NCI-H345 (cell line): ENCODE measurements around the gene AMER1.
A peak's percentile ranks its signal among the peaks of the same experiment; 100 is the strongest.
"Not testable (repeated sequence)": the region's sequence is repeated elsewhere in the genome, so short reads cannot be mapped to it uniquely, and the experiment has no call there.

ENCODE experiments used
- DNase-seq: peaks from one replicate; lab custom pipeline; 2025; lab: John Stamatoyannopoulos, UW

AMER1 gene

DNA sequence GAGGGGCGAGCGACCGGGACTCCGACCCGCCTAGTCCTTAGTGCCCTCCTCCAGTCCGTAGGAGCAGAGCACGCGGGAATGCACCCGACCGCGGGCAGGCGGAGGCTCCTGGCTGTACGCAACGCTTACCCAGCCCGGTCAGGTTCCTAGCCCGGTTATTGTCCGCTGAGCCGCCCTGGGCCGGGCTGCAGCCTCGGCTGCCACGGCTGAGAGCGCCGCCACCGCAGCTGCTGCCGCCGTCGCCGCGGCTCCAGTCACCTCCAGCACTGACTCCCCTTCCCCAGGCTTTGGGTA, at the start of gene AMER1:
AMER1 (minus strand) TSS at position 268 of the 294 bp plus-strand sequence. CDS start 12,422 bp downstream, outside the sequence.
- no peak for DNase-seq

- no peak for DNase-seq
Measured at GRCh38 chrX:64230123-64230970, 24.8 kb upstream of the AMER1 start, which contains the start of gene ASB12. Gene ASB12, minus strand, starts transcription at chrX:64230607. Its CDS starts 4,957 bp downstream, at chrX:64225650.

DNA sequence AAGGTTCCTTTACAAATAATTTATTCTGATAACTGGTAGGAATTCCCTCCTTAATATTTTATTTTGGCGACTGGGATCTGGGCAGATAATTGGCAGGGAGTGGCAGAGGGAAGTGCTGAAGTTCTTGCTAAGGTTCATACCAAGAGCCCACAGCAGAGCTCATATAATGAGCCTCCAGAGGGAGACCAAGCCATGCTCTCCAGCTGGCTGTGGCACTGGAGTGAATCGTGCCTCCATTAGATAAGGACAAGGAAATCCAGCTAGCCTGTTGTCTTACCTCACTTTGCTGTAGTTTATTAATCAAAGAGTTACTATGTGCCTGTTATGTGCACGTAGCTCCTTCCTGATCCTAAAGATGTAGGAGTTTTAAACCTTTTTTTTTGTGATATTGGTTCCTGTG, 23.6 kb upstream of the AMER1 start:
- no peak for DNase-seq

DNA sequence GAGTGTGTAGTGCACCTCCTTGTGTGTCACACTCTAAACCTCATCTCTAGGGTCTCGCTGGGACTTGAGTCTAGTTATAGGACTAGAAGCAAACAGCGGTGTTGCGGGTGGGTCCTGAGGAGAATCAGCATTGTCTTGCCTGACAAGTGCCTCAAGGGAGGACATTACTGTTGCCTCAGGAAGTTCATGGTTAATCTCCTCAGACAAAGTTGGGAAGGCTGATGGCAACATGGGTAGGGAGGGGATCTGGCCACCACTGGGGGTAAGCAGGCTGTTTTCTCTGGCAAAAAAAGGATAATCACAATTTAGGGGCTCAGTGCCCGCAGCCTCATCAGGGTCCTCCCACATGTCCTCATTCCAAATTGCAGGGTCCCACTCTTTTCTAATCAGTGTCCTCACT, 12.5 kb upstream of the AMER1 start:
- DNase-seq, result no peak

DNA sequence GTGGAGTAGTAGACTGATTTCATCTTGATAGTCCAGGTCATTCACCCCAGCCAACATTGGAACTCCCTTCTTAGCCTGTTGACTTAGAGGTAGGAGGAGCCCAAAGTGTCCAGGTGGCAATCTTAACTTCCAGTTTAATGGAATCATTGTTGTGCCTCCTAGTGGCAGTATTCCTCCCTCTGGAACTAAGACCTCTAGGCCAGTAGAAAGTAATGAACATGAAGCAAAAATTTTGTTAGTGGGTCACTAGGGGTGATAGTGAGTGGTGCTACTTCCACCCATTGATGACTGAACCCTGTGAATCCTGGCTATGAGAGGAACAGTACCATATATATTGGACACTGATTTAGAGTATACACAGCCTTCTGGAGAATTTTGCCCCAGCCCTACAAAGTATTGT, 8.5 kb upstream of the AMER1 start:
- not testable (repeated sequence) for DNase-seq

GRCh38 chrX:64206556-64207162, 1.2 kb upstream of the AMER1 start:
- DNase-seq, result no peak

DNA sequence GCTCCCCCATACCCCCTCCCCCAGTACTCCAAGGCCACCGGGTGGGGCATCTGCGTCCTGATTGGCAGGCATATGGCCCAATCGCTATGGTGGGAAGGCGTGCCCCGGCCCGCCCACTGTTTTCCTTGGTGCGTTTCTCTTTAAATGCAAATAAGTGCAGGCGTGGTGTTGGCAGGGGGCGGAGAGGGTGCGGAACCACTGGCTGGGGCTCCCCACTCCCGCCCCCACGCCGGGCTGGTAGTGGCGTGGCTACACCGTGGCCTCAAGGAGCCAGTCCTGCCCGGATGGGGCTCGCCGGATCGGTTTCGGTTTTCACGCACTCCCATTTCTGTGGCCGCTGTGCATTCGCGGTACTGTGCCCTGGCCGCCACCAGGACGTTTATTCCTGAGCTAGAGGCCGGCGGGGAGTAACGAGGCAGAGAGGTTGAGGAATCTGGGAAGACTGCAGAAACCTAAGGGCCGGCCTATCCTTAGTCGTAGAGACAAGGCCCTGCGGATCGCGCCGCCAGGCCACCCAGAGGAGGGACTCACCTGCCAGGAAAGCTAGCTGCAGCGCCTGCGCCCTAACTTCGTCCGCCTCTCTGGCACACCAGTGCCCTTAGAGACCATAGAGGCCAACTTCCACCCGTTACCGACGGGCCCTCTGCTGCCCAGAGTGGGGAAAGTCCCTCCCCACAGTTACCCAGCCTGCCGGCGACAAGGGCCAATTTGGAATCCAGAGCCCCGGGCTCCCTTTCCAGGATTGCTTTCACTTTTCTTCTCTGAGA, 410 bp upstream of the AMER1 start:
- DNase-seq, result peak; percentile 94

GRCh38 chrX:64204701-64205440, 637 bp downstream of the AMER1 start:
- DNase-seq, result peak; percentile 31

GRCh38 chrX:64204252-64204651, 1.3 kb downstream of the AMER1 start:
- DNase-seq, result no peak

- DNase-seq, result no peak
Measured at GRCh38 chrX:64202808-64203325, 2.6 kb downstream of the AMER1 start.

GRCh38 chrX:64198036-64198435, 7.5 kb downstream of the AMER1 start:
- DNase-seq, result no peak

- no peak for DNase-seq
Measured at GRCh38 chrX:64196606-64197005, 8.9 kb downstream of the AMER1 start.

DNA sequence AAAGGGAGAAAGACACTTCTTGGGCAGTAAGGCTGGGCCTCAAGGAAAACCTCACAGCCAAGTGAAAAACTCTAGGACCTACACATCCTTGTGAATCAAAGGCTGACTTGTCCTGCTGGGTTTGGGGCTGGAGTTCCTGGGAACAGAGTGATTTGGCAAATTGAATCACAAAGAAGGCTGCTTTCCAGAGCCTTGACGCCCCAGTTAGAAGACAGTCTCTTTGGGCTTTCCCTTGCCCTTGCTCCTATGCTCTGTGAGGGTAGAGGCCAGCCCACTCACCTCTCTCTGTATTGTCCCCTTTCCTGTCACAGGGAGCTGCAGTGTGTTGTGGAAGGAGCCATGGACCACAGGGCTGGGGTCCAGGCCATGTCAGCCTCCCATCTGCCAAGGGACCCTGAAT, 9.6 kb downstream of the AMER1 start:
- DNase-seq, result no peak

- DNase-seq, result no peak
Measured at GRCh38 chrX:64192673-64193072, 12.8 kb downstream of the AMER1 start.

DNA sequence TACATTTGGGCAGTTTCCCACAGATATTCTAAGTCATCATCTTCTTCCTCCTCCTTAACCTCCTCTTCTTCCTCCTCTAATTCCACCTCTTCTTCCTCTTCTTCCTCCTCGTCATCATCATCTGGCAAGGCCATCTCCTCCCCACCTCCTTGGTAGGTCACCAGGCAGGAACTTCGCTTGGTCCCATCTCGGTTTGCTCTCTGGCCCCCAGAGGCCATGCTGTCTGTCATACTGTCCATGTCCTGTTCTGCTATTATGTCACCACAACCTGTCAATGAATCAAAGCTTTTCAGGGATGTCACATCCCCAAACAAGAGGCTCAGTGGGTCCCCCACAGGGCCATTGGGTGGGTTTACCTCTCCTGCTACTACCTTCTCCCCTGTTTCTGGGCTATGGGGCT, 13.5 kb downstream of the AMER1 start:
- DNase-seq, result no peak

- DNase-seq, result no peak
Measured at GRCh38 chrX:64191281-64192010, 14.1 kb downstream of the AMER1 start.

DNA sequence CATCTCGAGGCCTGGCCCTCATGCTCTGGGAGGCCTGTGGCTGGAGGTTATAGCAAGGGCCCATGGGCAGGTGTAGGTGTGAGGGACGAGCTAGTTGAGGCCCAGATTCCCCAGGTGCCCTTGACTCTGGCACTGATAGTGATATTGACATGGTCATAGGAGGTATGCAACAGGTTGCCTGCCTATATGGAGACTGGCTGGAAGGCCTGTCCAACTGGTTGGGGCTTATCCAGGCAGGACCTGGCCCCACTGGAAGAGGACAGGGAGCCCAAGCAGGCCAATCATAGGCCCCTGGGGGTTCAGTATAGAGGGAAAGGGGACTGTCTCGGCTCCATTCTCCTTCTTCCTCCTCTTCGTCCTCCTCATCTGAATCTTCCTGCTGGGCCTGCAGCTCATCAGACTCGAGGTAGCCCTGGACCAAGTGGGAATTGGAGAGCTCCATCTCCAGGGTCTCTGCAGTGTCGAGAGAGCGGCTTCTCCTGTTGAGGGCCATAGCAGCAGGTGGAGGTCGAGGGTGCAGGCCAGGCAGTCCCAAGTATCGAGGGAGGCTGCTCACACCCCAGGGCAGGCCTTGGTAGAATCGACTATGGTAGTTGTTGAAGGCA, 15.3 kb downstream of the AMER1 start:
- no peak for DNase-seq

GRCh38 chrX:64188901-64189300, 16.6 kb downstream of the AMER1 start:
- DNase-seq, result no peak

DNA sequence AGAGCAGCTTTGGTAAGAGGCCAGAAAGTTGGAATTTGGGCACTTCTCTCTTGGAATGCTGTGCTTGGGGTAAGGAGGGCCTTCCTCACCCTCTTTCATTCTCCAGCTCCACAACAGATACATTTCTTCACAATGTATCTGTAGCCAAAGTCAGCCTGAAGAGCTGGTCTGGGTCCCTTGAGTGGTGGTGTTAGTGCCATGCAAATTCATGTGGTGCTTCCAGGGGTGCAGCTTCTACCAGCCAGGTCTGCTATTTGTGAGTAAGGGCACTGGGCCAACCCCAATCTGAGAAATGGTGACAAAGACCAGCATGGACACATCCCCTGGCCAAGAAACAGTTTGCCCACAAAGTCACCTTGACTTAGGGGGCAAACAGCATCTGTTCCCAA, 17.8 kb downstream of the AMER1 start:
- DNase-seq, result no peak

- DNase-seq, result no peak
Measured at GRCh38 chrX:64186974-64187761, 18.3 kb downstream of the AMER1 start.
